ENCODE results near the gene HEXIM1.

HEXIM1 gene

GRCh38 chr17:45147581-45148182, 593 bp upstream of the HEXIM1 start:
- DNase-seq = peak; percentile 92

GRCh38 chr17:45149037-45149668, 878 bp downstream of the HEXIM1 start:
- peak; percentile 77 for DNase-seq

- DNase-seq = peak; percentile 50
Observed at GRCh38 chr17:45149669-45150664, 1.7 kb downstream of the HEXIM1 start.

- no peak for DNase-seq
Observed at GRCh38 chr17:45150911-45151809, 2.9 kb downstream of the HEXIM1 start.

GRCh38 chr17:45155029-45155428, 6.8 kb downstream of the HEXIM1 start:
- DNase-seq = no peak

- no peak for DNase-seq
Observed at GRCh38 chr17:45155483-45155882, 7.2 kb downstream of the HEXIM1 start.

GRCh38 chr17:45156242-45156641, 8.0 kb downstream of the HEXIM1 start:
- DNase-seq = no peak

GRCh38 chr17:45160447-45161287, 12.4 kb downstream of the HEXIM1 start:
- peak; percentile 71 for DNase-seq

- DNase-seq = peak; percentile 100
Observed at GRCh38 chr17:45161288-45162024, 13.2 kb downstream of the HEXIM1 start, which contains the start of gene HEXIM2. Gene HEXIM2 (plus strand): TSS chr17:45161875. CDS start chr17:45162794, 919 bp downstream.

GRCh38 chr17:45162025-45162687, 13.9 kb downstream of the HEXIM1 start:
- no peak for DNase-seq

- DNase-seq = no peak
Observed at GRCh38 chr17:45164734-45165269, 16.5 kb downstream of the HEXIM1 start.

GRCh38 chr17:45168991-45169752, 20.9 kb downstream of the HEXIM1 start:
- DNase-seq = no peak

GRCh38 chr17:45170280-45170930, 22.1 kb downstream of the HEXIM1 start:
- no peak for DNase-seq

GRCh38 chr17:45170931-45171337, 22.7 kb downstream of the HEXIM1 start:
- DNase-seq = no peak

- DNase-seq = no peak
Observed at GRCh38 chr17:45171338-45172231, 23.3 kb downstream of the HEXIM1 start.

- no peak for DNase-seq
Observed at GRCh38 chr17:45172232-45172540, 23.9 kb downstream of the HEXIM1 start.

- peak; percentile 62 for DNase-seq
Observed at GRCh38 chr17:45172541-45173286, 24.4 kb downstream of the HEXIM1 start.

Data from CD4-positive, alpha-beta T cell treated with Interleukin-17A for 1 hour (primary cell).